ENCODE results near the gene KIF5B. TPM values are rescaled to one million over a fixed set of nuclear protein-coding genes. Genes with fewer than 3 reads are reported as not detected.

KIF5B gene
- total RNA-seq, 1 experiment from 2014 or later = 108 TPM

- TF ChIP-seq, protein P1, sequence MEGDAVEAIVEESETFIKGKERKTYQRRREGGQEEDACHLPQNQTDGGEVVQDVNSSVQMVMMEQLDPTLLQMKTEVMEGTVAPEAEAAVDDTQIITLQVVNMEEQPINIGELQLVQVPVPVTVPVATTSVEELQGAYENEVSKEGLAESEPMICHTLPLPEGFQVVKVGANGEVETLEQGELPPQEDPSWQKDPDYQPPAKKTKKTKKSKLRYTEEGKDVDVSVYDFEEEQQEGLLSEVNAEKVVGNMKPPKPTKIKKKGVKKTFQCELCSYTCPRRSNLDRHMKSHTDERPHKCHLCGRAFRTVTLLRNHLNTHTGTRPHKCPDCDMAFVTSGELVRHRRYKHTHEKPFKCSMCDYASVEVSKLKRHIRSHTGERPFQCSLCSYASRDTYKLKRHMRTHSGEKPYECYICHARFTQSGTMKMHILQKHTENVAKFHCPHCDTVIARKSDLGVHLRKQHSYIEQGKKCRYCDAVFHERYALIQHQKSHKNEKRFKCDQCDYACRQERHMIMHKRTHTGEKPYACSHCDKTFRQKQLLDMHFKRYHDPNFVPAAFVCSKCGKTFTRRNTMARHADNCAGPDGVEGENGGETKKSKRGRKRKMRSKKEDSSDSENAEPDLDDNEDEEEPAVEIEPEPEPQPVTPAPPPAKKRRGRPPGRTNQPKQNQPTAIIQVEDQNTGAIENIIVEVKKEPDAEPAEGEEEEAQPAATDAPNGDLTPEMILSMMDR (IDR thresholded peaks at IDR 0.05; ENCODE audit: unreplicated experiment) = no peak
- Mint-ChIP-seq H3K27ac (ENCODE audit: unreplicated experiment) (peak overlapping the region; percentile 15), H3K9me3 (ENCODE audit: low read depth, unreplicated experiment) (no peaks in the 10 kb centered on the region), H3K4me3 (ENCODE audit: low read depth, unreplicated experiment) (no peak overlapping the region), H3K4me1 (ENCODE audit: low read depth, unreplicated experiment) (no peaks in the 10 kb centered on the region), H3K27me3 (ENCODE audit: unreplicated experiment) (no peaks in the 10 kb centered on the region), H3K36me3 (ENCODE audit: insufficient read depth, unreplicated experiment) (peaks cover 79% of the 10 kb centered on the region)
- no peak for DNase-seq
- CTCF ChIA-PET = no interaction called here
- intact Hi-C loops (cut with micrococcal nuclease; ENCODE audit: unreplicated experiment) = no loop called here
- no TSS peak for BruUV-seq (replicated peaks)
Measured at GRCh38 chr10:32031424-32031823, 24.8 kb downstream of the KIF5B start.

DNA sequence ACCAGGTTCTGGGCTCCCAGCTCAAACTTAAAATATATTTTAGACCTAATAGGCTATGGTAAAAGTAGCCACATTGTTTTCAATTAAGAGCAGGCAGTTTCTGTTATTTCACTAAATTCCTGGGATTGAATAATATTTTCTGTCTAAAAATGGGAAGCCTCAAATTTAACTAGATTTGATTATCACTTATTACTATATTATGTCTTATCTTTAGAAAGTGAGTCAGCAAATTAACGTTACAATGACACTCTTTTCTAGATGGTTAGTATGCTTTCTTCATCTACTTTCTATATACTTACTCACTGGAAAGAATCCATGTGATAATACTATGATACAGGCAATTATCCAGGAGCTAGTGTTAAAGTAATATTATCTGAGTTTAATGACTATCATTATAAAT lies 27.5 kb downstream of the KIF5B start:
- no peak for DNase-seq
- intact Hi-C loops (cut with micrococcal nuclease; ENCODE audit: unreplicated experiment) = no loop called here
- Mint-ChIP-seq H3K27ac (ENCODE audit: unreplicated experiment) (no peak overlapping the region), H3K4me3 (ENCODE audit: low read depth, unreplicated experiment) (no peak overlapping the region), H3K9me3 (ENCODE audit: low read depth, unreplicated experiment) (no peaks in the 10 kb centered on the region), H3K27me3 (ENCODE audit: unreplicated experiment) (no peaks in the 10 kb centered on the region), H3K4me1 (ENCODE audit: low read depth, unreplicated experiment) (no peaks in the 10 kb centered on the region), H3K36me3 (ENCODE audit: insufficient read depth, unreplicated experiment) (peaks cover 68% of the 10 kb centered on the region)
- TF ChIP-seq, protein P1 (IDR thresholded peaks at IDR 0.05; ENCODE audit: unreplicated experiment) = no peak
- no TSS peak for BruUV-seq (replicated peaks)
- CTCF ChIA-PET = interaction anchor here (0.6 kb wide), 1 partner anchor 626 kb away, joined by 4 read pairs; no protein-coding TSS in a partner anchor

DNA sequence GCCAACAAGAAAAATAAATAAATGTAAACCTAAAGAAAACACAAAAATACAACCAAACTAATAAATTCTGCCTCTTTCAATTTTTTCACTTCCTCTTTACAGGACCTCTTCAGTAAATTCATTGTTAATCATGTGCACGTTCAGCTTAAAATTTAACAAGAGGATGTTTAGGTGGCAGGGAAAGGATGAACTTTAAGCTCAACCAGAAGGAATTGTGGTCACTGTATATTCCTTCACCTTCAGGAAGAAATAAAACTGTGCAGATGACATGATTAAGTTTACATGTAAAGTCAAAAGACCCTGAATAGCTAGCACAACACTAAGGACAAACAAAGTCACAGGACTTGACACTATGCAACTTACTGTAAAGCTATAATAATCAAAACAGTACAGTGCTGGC lies 33.0 kb downstream of the KIF5B start:
- no TSS peak for BruUV-seq (replicated peaks)
- TF ChIP-seq, protein P1 (IDR thresholded peaks at IDR 0.05; ENCODE audit: unreplicated experiment) = no peak
- no peaks in the 10 kb centered on the region for H3K9me3 Mint-ChIP-seq (ENCODE audit: low read depth, unreplicated experiment)
- H3K36me3 Mint-ChIP-seq (ENCODE audit: insufficient read depth, unreplicated experiment) = peaks cover 73% of the 10 kb centered on the region
- no peak overlapping the region for H3K27ac Mint-ChIP-seq (ENCODE audit: unreplicated experiment)
- H3K4me3 Mint-ChIP-seq (ENCODE audit: low read depth, unreplicated experiment) = no peak overlapping the region
- H3K4me1 Mint-ChIP-seq (ENCODE audit: low read depth, unreplicated experiment) = no peaks in the 10 kb centered on the region
- no peak for DNase-seq
- intact Hi-C loops (cut with micrococcal nuclease; ENCODE audit: unreplicated experiment) = no loop called here
- CTCF ChIA-PET = no interaction called here
- no peaks in the 10 kb centered on the region for H3K27me3 Mint-ChIP-seq (ENCODE audit: unreplicated experiment)

DNA sequence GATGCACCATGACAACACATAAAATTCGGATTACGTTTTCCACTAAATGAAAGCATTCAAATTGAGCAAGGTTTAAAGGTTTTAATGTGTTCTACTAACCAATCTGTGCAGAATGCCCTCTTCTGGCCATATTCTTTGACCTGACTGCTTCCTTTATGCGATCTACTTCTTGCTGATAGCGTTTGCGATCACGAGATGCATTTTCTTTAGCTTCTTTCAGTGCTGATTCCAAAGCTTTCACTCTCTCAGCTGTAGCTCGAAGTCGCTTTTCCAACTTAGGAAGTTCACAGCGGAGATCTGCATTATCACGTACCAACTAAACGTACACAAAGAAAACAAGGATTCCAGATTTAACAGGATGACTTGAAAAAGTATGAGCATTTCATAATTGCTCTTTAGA lies 39.2 kb downstream of the KIF5B start:
- Mint-ChIP-seq H3K4me1 (ENCODE audit: low read depth, unreplicated experiment) (no peaks in the 10 kb centered on the region), H3K27me3 (ENCODE audit: unreplicated experiment) (no peaks in the 10 kb centered on the region), H3K36me3 (ENCODE audit: insufficient read depth, unreplicated experiment) (peaks cover 71% of the 10 kb centered on the region), H3K27ac (ENCODE audit: unreplicated experiment) (peak overlapping the region; percentile 56), H3K9me3 (ENCODE audit: low read depth, unreplicated experiment) (no peaks in the 10 kb centered on the region), H3K4me3 (ENCODE audit: low read depth, unreplicated experiment) (no peak overlapping the region)
- TF ChIP-seq, protein P1 (IDR thresholded peaks at IDR 0.05; ENCODE audit: unreplicated experiment) = no peak
- intact Hi-C loops (cut with micrococcal nuclease; ENCODE audit: unreplicated experiment) = no loop called here
- CTCF ChIA-PET = no interaction called here
- BruUV-seq (replicated peaks) = no TSS peak
- no peak for DNase-seq
